H54 (cell line): Measurements from ENCODE around the gene IREB2.
"Not testable (repeated sequence)": the region's sequence is repeated elsewhere in the genome, so short reads cannot be mapped to it uniquely, and the experiment has no call there.

Experiments used
- DNase-seq: peaks from one replicate; pipeline ENCODE4 v3.0.0; 2011; ENCODE audit warnings: low spot score, mixed read lengths; ENCODE audit not compliant: insufficient read length
- FAIRE-seq: peaks from 3 replicates; lab custom pipeline; 2011; peaks lifted over from hg19 to GRCh38; lab: Jason Lieb, UNC
- POLR2A ChIP-seq: IDR thresholded peaks from 2 replicates; pipeline ENCODE4 v1.6.1; 2011; ENCODE audit warnings: low read depth, mild to moderate bottlenecking, low read length

The IREB2 gene

DNA sequence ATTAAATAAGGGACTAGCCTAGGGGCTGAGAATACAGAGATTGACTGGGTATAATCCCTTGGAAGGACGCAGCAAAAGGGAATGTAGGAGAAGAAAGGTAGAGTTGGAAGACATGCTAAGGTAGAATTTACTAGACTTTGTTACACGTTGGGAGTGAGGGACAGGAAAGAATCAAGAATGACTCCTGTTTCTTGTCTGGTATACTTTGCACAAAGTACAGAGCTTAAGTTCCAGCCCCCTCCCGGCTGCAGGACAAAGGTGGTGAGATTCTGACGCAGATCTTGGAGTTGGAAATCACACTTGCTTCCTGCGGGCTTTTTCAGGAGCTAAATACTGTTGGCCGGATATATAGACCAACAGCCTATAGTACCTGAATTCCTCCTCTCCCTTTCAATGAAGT lies 70.3 kb downstream of the IREB2 start:
- no peak for DNase-seq
- TF ChIP-seq POLR2A: no peak
- FAIRE-seq: no peak

- DNase-seq (no peak), FAIRE-seq (no peak)
- TF ChIP-seq POLR2A: no peak
Observed at GRCh38 chr15:78509726-78510312, 71.8 kb downstream of the IREB2 start.

- DNase-seq, FAIRE-seq: not testable (repeated sequence)
Observed at GRCh38 chr15:78520035-78520434, 82.0 kb downstream of the IREB2 start.

DNA sequence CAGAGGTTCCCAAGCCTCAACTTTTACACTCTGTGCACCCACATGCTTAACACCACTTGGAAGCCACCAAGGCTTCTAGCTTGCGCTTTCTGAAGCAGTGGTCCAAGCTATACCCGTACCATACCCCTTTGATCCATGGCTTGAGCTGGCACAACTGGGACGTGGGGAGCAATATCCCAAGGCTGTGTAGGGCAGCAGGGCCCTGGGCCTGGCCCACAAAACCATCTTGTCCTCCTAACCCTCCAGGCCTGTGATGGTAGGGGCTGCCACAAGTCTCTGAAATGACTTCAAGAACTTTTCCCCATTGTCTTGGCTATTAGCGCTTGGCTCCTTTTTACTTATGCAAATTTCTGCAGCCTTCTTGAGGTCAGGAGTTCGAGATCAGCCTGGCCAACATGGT lies 86.2 kb downstream of the IREB2 start:
- no peak for TF ChIP-seq POLR2A
- no peak for DNase-seq
- FAIRE-seq: no peak

DNA sequence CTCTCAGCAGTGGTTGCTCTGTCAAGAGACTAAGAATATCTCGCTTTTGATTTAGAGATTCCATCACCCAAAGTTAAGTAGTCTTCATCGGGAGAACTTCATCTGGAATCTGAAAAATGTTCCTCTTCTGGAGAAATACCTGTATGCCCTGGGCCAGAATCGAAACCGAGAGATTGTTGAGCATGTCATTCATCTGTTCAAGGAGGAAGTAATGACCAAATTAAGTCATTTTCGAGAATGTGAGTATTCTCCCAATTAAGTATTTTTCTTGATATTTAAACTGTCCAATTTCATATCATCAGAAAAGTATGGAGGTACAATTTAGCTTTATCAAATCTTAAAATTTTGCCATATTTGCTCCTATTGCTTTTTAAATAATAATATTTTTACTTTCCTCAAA lies 89.3 kb downstream of the IREB2 start:
- DNase-seq (no peak), FAIRE-seq (no peak)
- no peak for TF ChIP-seq POLR2A

- TF ChIP-seq POLR2A: no peak
- FAIRE-seq (no peak), DNase-seq (no peak)
Observed at GRCh38 chr15:78533331-78533730, 95.3 kb downstream of the IREB2 start.

DNA sequence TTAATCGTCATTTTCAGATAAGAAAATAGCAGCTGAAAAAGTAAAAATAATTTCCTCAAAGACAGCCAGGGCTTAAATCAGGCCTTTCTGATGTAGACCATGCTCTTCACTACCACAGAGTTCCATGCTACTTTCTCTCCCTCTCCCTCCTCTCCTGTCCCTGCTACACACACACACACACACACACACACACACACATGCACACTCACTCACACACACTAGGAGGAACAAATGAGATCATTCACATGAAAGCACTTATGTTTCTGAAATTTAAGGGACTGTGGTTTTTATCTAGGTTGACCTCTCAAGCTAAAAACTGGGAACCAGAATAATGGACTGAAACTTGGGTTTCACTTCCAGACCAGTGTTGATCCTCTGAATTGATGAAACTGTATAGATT lies 98.1 kb downstream of the IREB2 start:
- no peak for TF ChIP-seq POLR2A
- FAIRE-seq (no peak), DNase-seq (no peak)

DNA sequence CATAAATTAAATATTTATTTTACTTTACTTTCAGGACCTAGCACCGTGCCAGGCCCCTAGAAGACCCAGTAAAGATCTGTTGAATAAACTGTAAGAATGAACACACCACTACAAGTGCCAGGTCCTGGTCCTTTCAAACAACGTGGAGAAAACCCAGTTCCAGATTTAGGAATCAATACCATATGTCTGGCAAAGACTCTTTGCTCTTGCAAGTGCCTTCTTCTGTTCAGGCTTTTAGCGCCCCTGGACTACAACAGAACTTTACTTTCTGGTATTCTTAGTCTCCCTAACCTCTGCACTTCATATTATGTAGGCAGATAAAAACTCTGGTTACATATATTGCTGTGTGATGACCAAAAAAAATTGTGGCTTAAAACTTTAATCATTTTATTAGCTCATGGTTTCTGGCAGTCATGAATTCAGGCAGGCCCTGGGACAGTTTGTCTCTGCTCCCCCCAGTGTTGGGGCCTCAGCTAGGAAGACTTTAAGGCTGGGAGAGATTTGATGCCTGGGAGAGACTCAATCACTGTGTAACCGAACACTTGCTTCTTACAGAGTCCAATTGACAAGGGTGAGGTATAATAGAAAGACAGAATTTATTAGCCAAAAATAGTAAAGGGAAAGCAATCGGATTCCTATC lies 99.4 kb downstream of the IREB2 start:
- no peak for TF ChIP-seq POLR2A
- DNase-seq (no peak), FAIRE-seq (no peak)

DNA sequence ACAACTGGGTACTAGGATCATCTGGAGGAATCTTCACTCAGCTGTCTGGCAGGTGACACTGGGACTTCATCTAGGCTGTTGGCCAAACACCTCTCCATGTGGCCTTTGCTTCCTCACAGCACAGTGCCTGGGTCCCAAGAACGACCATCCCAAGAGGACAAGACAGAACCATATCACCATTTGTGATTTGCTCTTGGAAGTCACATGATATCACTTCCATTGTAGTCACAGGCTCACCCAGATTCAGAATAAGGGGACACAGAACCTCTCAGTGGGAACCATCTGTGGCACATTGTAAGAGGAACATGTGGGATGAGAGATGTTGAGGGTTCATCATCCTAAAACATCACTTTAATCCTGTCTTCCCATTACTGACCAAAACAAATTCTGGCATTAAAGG lies 100.3 kb downstream of the IREB2 start:
- no peak for FAIRE-seq
- TF ChIP-seq POLR2A: no peak

GRCh38 chr15:78539464-78540140 lies 101.6 kb downstream of the IREB2 start:
- FAIRE-seq, DNase-seq: not testable (repeated sequence)

More for the DNA sequence above, 100.3 kb downstream of the IREB2 start:
- no peak for DNase-seq

DNA sequence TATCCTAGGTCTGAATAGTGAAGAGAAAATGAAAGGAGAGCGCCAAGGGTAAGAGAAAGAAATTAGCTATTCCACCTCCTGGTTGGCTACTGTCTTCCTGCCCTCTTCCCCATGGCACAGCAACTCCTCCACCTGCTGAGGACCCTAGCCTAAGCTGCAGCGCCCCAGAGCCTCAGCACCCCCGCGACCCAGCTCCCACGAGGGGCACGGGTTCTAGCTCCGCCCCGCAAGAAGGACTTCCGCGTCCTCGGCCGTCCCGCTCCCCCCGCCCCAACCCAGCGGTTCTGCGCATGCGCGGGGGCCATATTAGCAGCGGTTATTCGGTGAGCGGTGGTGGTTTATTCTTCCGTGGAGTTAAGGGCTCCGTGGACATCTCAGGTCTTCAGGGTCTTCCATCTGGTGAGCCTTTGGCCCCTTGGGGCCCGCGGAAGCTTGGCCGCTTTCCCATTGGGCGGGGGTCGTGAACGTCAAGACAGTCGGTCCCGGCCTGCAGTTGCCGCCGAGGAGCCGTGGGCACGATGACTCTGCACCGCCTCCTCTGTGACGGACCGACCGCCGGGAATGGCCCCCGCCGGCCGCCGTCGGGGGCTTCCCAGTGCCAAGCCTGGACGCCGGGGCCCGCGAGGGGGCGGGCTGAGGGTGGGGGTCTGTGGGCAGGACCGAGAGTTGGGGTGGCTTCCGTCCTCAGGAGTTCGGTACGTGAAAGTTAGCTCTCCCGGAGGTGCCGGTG lies 102.3 kb downstream of the IREB2 start, which contains the start of gene PSMA4:
Gene PSMA4, plus strand, starts transcription at position 304 of the 730 bp plus-strand sequence. CDS start 1,484 bp downstream, outside the sequence.
- peak; percentile 70 for DNase-seq
- no peak for FAIRE-seq
- TF ChIP-seq POLR2A: peak; percentile 85

- no peak for DNase-seq
- no peak for FAIRE-seq
- no peak for TF ChIP-seq POLR2A
Observed at GRCh38 chr15:78540871-78541743, 103.1 kb downstream of the IREB2 start.

- DNase-seq (no peak), FAIRE-seq (no peak)
- TF ChIP-seq POLR2A: no peak
Observed at GRCh38 chr15:78541744-78542034, 103.7 kb downstream of the IREB2 start.
